HG02623 (cell line): Measurements from ENCODE around the gene TRPM6.
A peak's percentile ranks its signal among the peaks of the same experiment; 100 is the strongest.

Source experiments
- ATAC-seq: cut with Tn5 transposase; IDR thresholded peaks from one replicate; pipeline ENCODE4 v1.9.1; 2021; ENCODE audit warnings: moderate library complexity; ENCODE audit not compliant: unreplicated experiment

TRPM6 gene

DNA sequence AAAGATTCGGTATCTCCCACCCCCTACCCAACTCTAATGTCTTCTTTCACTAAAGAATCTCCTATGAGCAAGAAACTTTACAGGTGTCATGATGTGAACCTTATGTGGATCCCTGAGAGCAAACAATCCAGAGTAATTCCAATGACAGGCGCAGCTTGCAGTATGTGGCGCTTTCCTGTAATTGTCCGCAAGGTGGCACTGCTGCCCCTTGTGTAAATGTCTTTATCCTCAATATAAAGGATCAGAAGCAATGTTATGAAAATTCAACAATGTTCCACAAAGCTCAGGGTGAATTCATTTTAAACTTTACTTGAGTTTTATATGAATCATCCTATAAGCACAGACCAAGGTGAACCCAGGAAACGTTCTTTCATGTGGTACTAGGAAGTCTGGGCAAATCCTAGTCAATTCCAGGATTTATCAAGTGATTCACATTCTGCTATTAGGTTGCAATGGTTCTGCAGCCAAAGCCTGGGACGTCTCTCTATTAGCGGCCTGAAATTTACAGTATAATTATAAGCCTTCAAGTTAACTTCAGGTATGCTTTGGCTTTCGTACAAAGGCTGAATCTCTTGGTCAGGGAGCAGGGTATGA lies 113.7 kb downstream of the TRPM6 start:
- ATAC-seq, result peak; percentile 46

DNA sequence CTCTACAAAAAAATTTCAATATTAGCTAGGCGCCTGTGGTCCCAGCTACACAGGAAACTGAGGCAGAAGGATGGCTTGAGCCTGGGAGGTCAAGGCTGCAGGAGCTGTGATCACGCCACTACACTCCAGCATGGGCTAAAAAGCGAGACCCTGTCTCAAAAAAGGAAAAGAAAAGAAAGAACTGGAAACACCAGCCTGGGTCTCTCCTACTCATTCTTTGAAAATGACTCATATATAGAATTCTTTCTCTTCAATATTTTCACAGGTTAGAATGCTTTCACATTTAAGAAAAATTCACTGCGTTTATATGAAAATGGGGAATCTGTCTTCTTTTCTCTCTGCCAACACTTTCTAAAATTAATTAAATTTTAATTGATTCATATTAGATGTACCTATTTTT lies 115.6 kb downstream of the TRPM6 start:
- peak; percentile 55 for ATAC-seq

DNA sequence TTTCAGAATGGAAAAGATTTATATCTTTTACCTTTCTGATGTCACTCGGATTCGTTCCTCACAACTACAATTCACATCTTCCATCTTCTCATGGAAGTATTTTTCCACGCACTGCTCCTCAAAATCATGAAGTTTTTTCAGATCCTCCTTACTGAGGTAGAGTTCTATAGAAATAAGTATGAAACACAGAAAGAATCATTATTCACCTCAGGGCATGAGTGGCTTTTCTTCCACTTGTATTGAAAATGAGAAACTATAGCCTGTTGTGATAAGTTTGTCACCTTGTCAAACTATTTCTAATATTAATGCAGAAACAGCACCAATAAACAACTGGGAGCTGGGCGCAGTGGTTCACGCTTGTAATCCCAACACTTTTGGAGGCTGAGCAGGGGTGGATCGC lies 116.0 kb downstream of the TRPM6 start:
- ATAC-seq, result no peak

GRCh38 chr9:74771262-74771585 lies 116.5 kb downstream of the TRPM6 start:
- ATAC-seq, result no peak

GRCh38 chr9:74770508-74771261 lies 117.0 kb downstream of the TRPM6 start:
- peak; percentile 56 for ATAC-seq

GRCh38 chr9:74765481-74765971 lies 122.2 kb downstream of the TRPM6 start:
- ATAC-seq, result no peak

GRCh38 chr9:74762950-74763349 lies 124.8 kb downstream of the TRPM6 start:
- no peak for ATAC-seq

DNA sequence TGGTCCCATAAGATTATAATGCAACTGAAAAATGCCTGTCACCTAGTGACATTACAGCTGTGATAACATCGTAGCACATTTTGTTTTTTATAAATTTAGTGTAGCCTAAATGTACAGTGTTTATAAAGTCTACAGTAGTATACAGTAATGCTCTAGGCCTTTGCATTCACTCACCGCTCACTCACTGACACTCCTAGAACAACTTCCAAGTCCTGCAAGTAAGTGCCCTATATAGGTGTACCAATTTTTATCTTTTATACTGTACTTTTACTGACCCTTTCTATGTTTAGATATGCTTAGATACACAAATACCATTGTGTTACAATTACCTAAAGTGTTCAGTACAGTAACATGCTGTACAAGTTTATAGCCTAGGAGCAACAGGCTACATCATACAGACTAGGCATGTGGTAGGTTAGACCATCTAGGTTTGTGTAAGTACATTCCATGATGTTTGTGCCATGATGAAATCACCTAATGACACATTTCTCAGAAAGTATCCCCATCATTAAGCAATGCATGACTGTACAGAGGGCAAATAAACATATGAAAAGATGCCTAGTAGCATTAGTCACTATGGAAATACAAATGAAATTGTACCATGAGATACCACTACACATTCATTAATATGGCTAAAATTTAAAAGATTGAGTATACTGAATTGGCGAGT lies 127.6 kb downstream of the TRPM6 start:
- ATAC-seq, result no peak

- no peak for ATAC-seq
Observed at GRCh38 chr9:74755999-74756398, 131.7 kb downstream of the TRPM6 start.

DNA sequence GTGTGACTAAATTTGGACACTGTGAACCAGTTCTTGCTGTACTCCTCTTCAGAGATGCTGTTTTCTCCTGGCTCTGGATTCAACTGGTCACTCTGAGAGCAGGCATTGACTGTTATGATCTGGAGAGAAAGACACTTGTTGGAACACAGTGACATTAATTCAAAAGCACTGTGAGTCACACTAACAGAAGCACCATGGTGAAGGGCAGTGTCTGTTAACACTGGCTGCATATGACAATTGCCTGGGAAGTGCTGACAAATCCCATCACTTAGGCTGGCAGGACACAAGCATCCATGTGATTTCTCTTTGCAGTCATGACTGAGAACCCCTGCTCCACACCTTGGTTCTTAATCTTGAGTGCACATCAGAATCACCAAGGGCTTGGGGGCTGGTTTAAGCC lies 132.4 kb downstream of the TRPM6 start:
- no peak for ATAC-seq

DNA sequence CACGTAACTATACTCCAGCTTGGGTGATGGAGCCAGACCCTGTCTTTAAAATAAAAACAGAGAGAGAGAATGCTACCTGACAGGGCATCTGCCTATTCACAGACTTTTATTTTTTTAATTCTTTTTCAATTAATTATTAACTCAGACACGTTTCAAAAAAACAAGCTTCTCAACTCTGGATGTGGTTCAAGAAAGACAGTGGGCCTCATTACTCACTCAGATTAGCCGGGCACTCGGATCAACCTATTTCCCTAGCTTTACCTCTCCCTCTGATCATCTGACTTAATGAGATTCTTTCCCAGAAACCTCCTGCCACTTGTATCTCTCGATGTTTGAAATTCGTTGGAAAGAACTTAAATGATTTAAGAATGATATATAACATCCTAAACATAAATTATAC lies 134.1 kb downstream of the TRPM6 start:
- ATAC-seq, result no peak

GRCh38 chr9:74748966-74749365 lies 138.8 kb downstream of the TRPM6 start:
- ATAC-seq, result no peak

GRCh38 chr9:74742792-74743730 lies 144.7 kb downstream of the TRPM6 start:
- no peak for ATAC-seq

GRCh38 chr9:74742191-74742790 lies 145.4 kb downstream of the TRPM6 start:
- ATAC-seq, result no peak

DNA sequence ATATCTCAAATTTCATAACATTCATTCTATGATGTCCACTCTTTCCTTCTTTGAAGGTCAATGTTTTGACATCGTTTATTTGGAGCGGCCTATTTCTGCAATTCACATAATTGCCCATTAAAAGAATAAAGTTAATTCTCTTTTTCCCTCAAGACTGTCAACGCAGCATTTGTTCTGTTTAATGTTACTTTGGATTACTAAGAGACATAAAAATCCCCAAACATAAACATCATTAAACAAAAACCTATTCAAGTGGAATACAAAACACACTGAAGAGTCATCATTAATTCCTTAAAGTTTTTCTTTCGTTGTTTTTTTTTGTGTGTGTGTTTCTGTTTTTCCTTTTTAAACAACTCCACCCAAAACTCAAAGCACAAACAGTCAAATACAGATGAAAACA lies 151.1 kb downstream of the TRPM6 start:
- ATAC-seq, result no peak

DNA sequence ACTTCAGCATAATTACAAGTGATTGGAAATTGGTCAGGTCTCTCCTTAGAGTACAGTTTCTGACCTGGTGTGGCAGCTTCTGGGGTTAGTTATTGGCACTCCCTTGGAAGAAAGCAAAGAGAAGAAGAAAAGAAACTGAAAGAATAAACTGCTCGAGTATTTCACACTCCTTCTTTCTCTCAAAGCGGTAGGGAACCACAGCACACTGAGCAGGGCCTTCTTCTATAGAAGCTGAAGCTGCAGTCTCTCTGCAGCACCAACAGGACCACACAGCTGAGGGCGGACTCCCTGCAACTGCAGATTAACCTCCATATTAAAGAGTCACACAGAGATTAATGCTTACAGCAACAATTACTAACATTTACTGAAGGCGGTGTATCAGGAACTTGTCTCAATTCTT lies 152.0 kb downstream of the TRPM6 start:
- ATAC-seq, result no peak

DNA sequence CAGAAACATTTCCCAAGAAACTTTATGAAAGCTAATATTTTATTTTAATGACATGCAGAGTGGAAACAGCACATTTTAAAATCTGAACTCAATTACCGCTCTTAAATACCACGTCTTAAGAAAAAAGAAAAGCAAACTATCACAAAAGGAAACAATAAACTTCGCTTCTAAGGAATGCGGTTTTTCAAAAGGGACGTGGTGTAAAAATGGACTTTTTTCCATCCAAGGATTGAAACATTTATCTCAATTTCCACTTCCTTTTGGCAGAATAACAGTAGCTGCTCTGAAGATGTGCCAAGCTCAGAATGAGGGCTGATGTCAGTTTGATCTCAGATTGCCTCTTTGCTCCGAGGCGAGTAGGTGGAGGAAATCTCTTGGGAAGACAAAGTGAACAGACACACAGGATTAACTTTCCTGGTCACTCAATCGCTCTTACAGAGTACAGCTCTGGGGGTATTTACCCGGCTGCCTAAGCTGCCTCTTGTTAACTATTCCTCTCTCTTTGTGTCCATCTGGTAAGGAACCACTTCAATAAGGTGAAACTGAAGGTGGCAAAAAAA lies 158.5 kb downstream of the TRPM6 start:
- ATAC-seq, result no peak

GRCh38 chr9:74728176-74728575 lies 159.5 kb downstream of the TRPM6 start:
- ATAC-seq, result no peak

DNA sequence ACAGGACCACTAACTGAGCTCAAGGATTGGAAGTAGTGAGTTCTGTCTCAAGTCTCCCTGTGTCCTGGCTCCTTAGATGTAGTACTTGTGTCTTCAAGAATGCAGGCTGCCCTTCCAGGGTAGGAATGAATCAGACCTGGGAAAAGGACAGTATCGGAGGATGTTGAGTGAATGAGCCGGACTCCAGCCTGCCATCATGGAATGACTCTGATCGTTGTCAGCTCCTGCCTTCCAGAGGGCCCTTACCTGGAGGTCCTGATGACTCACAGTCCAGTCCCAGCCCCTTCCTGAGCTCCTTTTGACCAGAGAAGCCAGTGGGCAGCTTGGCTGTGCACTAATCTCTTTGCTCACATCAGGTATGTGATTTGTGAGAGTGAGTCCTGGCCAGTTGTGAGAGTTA lies 161.1 kb downstream of the TRPM6 start:
- ATAC-seq, result no peak

- ATAC-seq, result no peak
Observed at GRCh38 chr9:74724317-74724716, 163.4 kb downstream of the TRPM6 start.
